ENCODE measurements around the gene MS4A6E.
"Not testable (repeated sequence)": the region's sequence is repeated elsewhere in the genome, so short reads cannot be mapped to it uniquely, and the experiment has no call there.

Gene MS4A6E, protein sequence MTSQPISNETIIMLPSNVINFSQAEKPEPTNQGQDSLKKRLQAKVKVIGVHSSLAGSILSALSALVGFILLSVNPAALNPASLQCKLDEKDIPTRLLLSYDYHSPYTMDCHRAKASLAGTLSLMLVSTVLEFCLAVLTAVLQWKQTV

DNA sequence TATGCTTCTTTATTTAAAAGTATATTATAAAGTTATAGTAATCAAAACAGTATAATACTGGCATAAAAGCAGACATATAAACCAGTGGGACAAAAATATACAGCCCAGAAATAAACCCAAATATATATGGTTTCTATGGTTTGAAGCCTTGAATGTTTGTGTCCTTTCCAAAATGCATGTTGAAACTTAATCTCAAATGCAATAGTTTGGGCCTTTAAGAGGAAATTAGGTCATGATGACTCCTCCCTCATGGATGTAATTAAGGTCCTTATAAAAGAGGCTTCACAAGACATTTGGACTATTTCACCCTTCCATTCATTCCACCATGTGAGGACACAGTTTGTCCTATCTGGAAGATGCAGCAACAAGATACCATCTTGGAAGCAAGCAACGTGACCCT, at the start of gene MS4A6E:
TSS of gene MS4A6E (plus strand) at position 301 of the 400 bp plus-strand sequence. CDS start 7,641 bp downstream, outside the sequence.
- DNase-seq, result no peak

DNA sequence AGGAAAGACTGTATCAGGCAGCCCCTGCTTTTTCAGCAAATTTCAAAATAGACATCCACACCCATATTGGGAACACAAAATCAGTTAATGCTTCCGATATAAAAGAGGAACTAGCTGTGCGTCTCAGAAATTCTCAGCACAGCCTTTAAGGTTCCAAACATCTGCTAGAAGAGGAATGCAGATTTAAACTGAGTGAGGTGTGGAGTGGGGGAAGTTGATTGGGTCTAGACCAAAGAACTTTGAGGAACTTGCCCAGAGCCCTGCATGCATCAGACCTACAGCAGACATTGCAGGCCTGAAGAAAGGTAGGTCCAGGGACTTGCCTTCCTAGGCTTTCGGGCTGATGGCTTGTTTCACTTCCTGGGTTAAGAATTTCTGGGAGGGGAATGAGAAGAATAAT, 46.6 kb upstream of the MS4A6E start, which contains the start of gene MS4A4A:
TSS of gene MS4A4A (plus strand) at position 255 of the 400 bp plus-strand sequence. CDS start at position 265, 10 bp downstream.
- no peak for DNase-seq

DNA sequence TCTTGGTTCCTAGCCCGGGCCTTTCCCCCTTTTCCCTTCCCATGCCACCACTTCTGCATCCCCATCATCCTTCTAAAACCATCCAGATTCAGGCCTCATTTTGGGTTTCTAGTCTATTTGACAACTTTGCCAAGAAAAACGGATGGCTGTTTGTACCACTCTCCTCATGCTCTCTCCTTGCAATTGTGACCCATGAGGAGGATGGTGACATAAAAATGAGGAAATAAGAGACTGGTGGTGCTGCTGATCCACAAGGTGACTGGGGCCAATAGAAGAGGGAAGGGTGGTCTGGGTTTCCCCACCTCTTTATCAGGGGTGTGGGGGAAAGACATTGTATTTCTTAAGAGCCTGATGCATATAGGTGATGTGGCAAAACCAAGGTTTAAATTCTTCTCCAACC, 45.6 kb upstream of the MS4A6E start:
- no peak for DNase-seq

DNA sequence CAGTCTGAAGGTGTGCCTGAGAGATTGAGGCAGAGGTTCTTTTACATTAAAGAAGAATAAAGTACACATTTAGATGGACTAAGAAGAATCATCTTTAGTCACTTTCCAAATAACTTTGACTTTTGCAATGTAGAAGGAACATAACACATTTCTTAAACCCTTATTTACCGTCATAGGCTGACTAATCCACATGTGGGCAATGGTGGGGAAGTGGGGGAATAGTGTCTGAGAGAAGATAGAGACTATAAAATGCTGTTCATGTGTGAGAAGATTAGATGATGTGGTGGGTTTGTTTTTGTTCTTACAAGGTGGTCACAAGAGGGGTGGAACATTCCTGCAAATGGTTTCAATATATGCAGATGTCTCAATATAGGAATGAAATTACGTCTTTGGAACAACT, 44.8 kb upstream of the MS4A6E start:
- DNase-seq, result no peak

DNA sequence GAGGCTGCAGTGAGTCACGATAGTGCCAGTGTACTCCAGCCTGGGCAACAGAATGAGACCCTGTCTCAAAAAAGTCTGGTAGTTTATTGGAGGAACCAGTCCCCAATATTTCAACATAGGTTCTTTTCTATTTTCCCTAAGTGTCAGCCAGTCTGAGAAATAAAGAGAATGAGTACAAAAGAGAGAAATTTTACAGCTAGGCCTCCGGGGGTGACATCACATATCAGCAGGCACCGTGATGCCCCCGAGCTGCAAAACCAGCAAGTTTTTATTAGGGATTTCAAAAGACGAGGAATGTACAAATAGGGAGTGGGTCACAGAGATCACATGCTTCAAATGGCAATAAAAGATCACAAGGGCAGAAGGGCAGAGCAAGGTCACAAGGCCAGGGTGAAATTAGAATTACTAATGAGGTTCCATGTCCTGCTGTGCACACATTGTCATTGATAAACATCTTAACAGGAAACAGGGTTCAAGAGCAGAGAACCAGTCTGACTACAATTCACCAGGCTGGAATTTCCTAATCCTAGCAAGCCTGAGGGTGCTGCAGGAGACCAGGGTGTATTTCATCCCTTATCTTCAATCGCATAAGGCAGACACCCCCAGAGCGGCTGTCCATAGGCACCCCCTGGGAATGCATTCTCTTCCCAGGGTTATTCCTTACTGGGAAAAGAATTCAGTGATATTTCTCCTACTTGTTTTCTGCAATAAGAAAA, 41.5 kb upstream of the MS4A6E start:
- not testable (repeated sequence) for DNase-seq

DNA sequence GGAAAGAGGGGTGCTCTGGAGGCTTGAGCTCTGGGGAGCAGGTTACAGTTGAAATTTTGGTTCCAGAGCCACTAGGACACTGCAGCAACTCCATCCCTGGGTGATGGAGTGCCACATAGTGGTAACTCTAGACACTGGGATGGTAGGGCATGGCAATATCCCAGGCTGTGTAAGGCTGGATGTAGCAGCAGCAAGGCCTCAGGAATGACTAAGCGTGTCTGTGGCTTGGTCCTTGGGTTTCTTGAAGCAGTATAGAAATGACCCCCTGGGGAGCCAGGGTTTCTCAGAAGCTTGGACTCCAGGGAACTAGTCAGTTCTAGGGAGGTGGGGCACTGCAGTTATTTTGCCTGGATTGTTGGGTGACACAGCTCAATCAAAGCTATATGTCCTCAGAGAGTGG, 38.5 kb upstream of the MS4A6E start:
- no peak for DNase-seq

DNA sequence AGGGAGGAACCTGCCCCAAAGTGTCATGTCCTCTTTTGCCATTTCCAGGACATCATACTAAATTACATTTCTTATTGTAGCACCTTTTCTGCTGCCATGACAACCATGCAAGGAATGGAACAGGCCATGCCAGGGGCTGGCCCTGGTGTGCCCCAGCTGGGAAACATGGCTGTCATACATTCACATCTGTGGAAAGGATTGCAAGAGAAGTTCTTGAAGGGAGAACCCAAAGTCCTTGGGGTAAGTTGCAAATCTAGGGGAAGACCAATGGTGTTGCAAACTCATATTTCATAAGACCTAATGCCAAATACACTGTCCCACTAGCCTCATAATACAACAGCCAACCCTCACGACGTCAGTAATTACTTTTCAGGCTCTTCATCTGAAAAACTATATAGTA, 34.9 kb upstream of the MS4A6E start:
- no peak for DNase-seq

DNA sequence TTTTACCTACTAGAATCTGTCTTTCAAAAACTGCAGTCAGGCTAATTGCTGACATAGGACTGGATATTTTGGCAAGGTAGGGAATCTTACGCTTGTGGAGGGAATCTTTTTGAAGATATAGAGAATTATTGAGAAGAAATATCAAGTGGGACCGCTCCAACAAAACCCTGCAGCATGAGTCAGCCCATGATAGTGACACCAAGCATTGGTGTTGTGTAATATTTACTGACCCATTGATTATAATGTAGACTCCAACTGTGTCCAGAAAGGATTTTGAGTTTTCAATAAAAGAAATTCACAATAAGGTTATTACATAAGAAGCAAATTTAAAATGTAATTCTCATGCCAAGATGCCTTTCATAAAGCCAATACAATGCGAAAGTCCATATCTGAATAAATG, 25.9 kb upstream of the MS4A6E start:
- DNase-seq, result no peak

DNA sequence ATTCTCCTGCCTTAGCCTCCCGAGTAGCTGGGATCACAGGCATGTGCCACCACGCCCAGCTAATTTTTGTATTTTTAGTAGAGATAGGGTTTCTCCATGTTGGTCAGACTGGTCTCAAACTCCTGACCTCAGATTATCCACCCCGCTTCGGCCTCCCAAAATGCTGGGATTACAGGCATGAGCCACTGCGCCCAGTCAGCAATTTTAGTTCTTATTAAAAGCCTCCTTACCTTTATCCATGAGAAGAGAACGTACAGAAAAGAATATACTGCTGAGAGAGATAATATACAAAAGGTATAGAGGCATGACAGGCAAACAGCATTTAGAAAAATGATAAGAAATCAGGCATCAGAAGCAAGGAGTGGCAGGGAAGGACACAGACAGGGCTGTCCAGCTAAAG, 25.2 kb upstream of the MS4A6E start:
- DNase-seq, result not testable (repeated sequence)

DNA sequence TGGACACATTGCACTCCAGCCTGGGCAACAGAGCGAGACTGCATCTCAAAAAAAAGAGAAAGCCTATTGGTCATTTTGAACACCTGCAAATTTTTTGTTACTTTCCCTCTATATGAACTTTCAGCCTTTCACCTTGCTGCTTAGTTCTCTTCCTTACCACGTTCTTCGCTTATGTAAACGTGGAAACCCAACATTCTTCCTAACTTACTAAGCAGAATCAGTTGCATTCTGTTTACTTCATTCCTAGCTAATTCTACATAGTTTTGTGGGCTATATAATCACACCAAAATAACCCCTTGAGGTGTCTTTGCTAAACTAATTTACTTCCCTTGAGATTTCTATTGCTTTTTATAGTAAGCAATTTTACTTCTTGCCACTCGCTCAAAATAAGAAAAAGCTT, 23.4 kb upstream of the MS4A6E start:
- DNase-seq, result no peak

DNA sequence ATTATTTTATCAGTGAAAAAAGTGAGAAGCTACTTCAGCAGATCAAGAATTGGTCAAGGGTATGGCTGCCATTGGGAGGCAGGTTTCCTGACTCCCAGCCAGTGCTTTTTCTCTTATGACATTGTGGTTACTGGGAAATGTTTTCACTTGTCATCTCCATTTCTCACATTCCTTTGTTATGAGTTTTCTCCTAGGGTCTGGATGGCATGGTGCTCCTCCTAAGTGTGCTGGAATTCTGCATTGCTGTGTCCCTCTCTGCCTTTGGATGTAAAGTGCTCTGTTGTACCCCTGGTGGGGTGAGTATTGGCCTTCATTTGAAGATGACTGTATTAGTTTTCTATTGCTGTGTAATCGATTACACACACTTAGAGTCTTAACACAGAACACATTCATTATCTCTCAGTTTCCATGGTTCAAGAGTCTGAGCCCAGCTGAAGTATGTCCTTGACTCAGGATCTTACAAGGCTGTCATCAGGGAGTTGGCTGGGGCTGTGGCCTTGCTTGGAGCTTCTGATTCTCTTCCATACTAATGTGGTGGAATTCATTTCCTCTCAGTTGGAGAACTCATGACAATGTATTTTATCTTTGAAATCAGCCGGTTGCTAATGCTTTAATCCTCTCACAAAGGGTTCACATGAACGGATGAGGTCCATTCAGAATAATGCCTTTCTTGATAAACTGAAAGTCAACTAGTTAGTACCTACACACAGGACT, 21.0 kb upstream of the MS4A6E start:
- DNase-seq, result no peak

DNA sequence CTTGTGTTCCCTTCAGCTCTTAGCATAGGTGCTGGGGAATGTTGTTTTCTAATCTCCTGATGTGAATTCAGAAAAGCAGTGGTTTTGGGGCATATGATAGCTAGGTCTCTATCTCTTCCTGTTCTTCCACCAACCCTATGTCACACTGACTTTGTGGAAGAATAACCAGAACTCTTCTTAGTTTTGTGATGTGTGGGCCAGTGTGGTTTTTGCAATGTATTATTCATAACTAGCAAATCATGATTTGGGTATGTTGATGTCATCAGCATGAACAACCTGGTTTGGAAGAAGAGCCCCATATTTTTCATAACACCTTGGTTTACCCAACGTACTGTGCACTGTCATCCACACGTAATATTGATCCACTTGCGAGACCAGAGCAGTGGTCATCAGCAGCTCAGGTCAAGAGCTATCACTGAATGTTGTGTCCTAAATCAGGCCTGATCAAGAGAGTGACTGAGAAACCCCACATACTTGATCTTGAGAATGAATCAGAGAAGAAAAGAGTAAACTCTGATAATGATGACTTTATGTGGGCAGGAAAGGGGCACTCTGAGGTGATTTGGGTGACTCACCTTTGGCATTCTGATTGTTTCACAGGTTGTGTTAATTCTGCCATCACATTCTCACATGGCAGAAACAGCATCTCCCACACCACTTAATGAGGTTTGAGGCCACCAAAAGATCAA, 19.4 kb upstream of the MS4A6E start:
- DNase-seq, result no peak

DNA sequence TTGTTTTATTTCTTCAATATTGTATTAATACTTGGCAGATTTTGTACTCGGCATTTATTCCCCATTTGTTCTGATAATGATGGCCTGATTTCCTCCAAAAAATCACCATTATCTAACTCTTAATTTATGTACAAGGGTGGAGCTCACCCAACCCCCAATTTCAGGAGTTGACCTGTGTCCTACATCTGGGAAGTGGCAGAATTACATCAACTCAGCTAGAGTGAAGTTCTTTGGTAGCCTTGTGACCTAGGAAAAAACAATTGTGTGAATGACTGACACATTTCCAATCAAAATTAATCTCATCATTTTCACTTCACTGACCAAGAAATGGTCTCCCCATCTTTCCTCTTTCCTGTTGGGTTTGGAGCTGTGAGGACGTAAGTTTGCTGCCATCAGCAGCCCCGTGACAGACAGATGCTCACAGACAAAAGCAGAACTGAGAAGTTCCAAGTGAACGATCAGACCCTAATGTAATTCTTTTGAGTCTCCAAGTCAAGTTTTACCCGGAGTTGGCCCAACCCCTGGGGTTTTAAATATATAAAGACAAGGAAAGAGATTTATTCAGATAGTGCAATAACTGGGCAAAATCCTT, 16.6 kb upstream of the MS4A6E start:
- no peak for DNase-seq

DNA sequence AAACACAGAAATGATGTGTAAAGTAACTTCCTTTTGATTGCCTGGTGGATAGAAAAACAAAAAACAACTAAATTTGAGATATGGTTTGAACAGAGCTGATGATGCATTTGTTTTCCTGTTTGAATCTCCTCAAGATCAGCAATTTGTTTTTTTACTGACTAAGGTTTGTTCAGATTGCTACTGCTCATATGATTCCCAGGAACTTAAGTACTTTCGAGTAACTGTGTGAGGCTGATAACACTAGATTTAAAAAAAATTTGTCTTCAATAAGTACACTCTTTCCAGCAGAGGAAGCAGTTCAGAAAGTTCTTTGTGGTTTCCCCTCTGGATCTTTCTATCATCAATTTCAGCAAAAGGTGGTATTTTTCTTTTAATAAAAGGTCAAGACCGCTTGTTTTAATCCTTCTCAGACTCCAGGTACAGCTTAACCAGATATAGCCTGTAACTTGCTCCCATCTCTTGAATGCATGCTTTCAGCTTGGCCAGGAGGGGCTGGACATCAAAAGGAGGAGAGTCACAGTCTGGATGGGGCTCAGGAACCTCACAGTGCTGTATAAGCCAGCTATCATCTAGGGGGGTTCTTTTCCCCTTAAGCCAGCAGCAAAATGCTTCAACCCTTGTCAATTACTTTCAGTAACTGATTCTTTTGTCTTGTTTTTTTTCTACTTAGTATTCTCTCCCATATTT, 12.3 kb upstream of the MS4A6E start:
- no peak for DNase-seq

DNA sequence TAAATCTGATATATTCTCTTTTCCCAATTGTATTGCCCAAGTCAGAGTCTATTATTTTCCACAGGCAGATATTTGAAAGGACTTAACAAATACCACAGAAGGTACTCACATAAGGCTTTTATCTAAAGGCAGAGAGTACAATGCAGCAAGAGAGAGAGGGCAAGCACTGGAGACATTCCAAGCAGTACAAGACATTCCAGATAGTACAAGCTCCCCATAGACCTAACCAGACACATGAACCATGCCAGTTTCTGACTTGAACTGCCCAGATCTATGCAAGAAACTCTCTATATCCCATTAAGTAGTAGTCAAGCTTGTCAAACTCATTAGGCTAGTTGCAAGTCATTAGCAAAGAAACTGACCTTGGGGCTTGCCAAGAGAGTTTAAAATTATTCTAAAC, 11.2 kb upstream of the MS4A6E start:
- no peak for DNase-seq

DNA sequence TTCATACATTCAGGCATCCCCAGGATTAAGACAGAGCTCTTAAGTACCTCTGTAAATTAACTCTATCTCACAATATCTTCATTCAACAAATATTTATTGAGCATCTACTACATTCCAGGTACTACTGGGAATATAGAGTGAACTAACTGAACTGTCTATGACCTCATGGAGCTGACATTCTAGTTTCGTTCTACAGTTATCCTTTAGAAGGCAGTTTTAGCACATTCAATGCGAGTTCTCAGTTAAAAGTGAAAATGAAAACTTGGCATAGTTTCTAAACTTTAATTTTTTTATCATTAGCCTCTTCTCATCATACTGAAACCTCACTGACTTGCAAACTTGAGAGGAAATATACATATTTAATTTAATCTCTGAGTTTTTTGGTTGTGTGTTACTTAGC, 10.7 kb upstream of the MS4A6E start:
- no peak for DNase-seq

DNA sequence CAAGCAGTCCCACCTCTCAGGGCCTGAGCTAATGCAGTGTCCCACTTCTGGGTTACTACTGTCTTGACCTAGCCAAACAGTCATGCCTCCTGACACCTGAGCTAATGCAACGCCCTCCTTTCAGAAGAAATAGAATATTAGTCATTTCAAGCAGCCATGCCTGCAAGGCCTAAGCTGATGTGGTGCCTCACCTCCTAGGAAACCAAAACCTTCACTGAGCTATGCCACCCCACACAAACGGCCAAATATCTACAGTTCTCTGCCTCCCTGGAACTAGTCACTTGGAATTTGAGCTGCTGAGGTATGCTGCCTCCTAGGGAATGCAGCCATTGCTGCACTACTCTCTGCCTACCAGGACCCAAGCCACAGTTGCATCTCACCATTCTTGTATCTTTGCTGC, 8.3 kb upstream of the MS4A6E start:
- DNase-seq, result no peak

DNA sequence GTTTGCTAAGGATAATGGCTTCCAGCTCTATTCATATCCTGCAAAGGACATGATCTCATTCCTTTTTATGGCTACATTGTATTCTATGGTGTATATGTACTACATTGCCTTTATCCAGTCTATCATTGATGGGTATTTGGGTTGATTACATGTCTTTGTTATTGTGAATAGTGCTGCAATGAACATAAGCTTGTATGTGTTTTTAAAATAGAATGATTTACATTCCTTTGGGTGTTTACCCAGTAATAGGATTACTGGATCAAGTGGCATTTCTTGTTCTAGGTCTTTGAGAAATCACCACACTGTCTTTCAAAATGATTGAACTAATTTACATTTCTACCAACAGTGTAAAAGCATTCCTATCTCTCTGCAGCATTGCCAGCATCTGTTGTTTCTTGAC, 6.0 kb upstream of the MS4A6E start:
- DNase-seq, result no peak

DNA sequence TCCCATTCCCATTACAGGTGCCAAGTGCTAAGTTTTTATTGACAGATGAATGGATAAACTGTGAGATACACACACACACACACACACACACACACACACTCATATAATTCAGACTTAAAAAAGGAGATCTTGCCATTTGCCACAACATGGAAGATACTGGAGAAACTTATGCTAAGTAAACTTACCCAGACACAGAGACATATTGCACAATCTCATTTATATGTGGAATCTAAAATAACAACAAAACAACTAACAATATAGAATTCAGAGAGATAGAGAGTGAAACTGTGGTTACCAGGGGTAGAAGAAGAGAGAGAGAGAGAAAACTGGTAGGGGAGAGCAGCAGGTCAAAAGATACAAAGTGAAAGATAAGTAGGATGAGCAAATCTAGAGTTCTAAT, 1.4 kb downstream of the MS4A6E start:
- DNase-seq, result no peak

DNA sequence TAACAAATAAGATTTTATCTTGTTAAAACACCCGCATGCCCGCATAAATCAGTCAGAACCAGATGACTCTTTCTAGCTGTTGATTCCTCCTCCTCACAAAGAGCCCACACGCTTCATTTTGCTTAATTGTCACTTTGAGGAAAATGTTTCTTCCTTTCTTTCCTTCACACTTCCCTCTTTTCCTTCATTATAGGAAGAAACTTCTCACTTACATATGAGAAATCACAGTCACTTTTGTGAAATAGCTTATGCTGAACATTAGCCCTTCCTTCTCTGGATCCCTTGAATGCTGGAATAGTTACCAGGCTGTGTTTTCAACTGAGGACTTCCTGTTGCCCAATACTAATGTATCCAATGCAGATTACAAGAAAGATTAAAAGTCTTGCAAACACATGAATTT, 5.8 kb downstream of the MS4A6E start:
- no peak for DNase-seq

DNA sequence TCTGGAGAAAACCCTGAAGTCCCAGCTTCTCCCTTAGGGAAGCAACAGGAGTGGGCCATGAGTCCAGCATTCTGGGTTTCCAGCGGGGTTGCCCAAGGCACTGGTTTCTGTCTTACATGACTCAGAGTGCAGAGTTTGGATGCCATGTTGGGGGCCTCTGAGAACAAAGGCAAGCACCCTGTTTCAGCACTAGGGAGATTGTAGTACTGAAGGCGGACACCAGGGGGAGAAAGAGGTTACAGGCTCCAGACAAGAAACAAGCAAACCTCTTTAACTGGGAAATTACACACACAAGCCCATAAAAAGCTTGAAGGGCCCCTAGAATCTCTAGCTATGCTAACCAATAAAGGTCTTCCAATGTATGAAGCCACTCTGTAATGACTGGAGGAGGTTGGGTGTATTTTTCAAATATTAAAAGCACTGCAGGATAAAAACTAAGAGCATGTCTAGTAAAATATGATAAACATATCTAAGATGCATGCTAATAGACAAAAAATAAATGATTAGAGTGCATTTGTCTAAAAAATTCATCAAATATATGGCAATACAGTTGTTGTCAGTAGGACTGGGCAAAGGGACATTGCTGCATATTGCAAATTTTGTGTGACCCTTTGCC, 7.1 kb downstream of the MS4A6E start:
- peak; percentile 54 for DNase-seq

DNA sequence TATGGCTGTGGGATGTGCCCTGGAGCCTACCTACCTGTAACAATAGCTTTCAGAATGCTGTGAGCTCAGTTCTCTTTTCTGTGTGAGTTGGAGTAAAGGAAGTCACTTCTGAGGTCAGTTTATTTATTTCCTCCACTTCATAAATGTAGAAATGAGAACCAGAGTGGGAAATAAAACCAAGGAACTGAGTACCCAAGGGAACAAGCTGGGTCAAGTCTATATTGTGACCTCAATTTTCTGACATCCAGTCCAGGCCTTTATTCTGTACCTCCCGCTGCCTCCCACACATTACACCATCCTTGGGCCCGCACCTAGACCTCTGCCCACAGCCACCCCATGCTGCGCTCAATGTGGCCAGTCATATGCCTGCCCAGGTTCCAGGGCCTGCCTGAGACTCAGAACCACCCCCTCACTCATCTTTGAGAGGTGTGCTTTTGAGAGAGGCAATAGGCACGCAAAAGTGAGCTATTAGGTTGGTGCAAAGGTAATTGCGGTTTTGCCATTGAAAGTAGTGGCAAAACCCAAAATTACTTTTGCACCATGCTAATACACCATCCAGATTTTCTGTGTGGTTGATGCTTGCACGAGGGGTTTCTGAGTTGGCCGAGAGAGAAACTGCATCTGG, 9.8 kb downstream of the MS4A6E start:
- DNase-seq, result no peak
